ENCODE results near the gene HUS1B.

HUS1B gene

GRCh38 chr6:624979-625378 is 31.9 kb downstream of the HUS1B start:
- no peak for DNase-seq (ENCODE audit: low read depth in 2 of 2, low spot score in 1 of 2)

- DNase-seq (ENCODE audit: low read depth in 2 of 2, low spot score in 1 of 2): no peak
Observed at GRCh38 chr6:622462-622861, 34.4 kb downstream of the HUS1B start.

GRCh38 chr6:621931-622330 is 35.0 kb downstream of the HUS1B start:
- DNase-seq (ENCODE audit: low read depth in 2 of 2, low spot score in 1 of 2): no peak

GRCh38 chr6:620950-621349 is 36.0 kb downstream of the HUS1B start:
- no peak for DNase-seq (ENCODE audit: low read depth in 2 of 2, low spot score in 1 of 2)

GRCh38 chr6:620166-620565 is 36.7 kb downstream of the HUS1B start:
- no peak for DNase-seq (ENCODE audit: low read depth in 2 of 2, low spot score in 1 of 2)

GRCh38 chr6:617456-618100 is 39.3 kb downstream of the HUS1B start:
- DNase-seq (ENCODE audit: low read depth in 2 of 2, low spot score in 1 of 2): no peak

GRCh38 chr6:613981-614380 is 42.9 kb downstream of the HUS1B start:
- DNase-seq (ENCODE audit: low read depth in 2 of 2, low spot score in 1 of 2): no peak

- DNase-seq (ENCODE audit: low read depth in 2 of 2, low spot score in 1 of 2): no peak
Observed at GRCh38 chr6:611928-612327, 45.0 kb downstream of the HUS1B start.

- no peak for DNase-seq (ENCODE audit: low read depth in 2 of 2, low spot score in 1 of 2)
Observed at GRCh38 chr6:610882-611281, 46.0 kb downstream of the HUS1B start.

- no peak for DNase-seq (ENCODE audit: low read depth in 2 of 2, low spot score in 1 of 2)
Observed at GRCh38 chr6:609905-610304, 47.0 kb downstream of the HUS1B start.

- no peak for DNase-seq (ENCODE audit: low read depth in 2 of 2, low spot score in 1 of 2)
Observed at GRCh38 chr6:606829-607379, 50.0 kb downstream of the HUS1B start.
